Frontal cortex (tissue), 4 donors: Measurements from ENCODE around the gene CRLF1. TPM values are rescaled to one million over a fixed set of nuclear protein-coding genes. Genes with fewer than 3 reads are reported as not detected.
A peak's percentile ranks its signal among the peaks of the same experiment; 100 is the strongest.

Experiments used
- DNase-seq, 2 donors: peaks; one replicate each; pipeline ENCODE4 v3.0.0; 2012; ENCODE audit warnings: low spot score in 2 of 2
- FAIRE-seq: peaks from 2 replicates; lab custom pipeline; 2012; peaks lifted over from hg19 to GRCh38; lab: Jason Lieb, UNC
- small RNA-seq: library from RNA; depleted of rRNA; stranded (forward); fragments of <200 nt; gene quantifications from one replicate; pipeline ENCODE3, GENCODE V24; 2014
- total RNA-seq: library from RNA; depleted of rRNA; stranded (reverse); fragments of >200 nt; gene quantifications from one replicate; pipeline ENCODE4 v1.2.3, GENCODE V29; 2014
- donor health status: control.
- donor health status: control.
- donor health status: control.

CRLF1 gene
- total RNA-seq, 1 donor from 2014 or later = 2.4 TPM

GRCh38 chr19:18574691-18575291 lies 31.8 kb downstream of the CRLF1 start:
- FAIRE-seq (no peak), DNase-seq (no peak)

- peak; percentile 92 to 95 for DNase-seq
- FAIRE-seq = no peak
Measured at GRCh38 chr19:18571564-18572344, 34.8 kb downstream of the CRLF1 start, which contains the start of gene UBA52. Gene UBA52 (plus strand): TSS chr19:18571857. CDS start chr19:18573301, 1,444 bp downstream.

GRCh38 chr19:18568367-18568766 lies 38.2 kb downstream of the CRLF1 start:
- FAIRE-seq (no peak), DNase-seq (no peak)

GRCh38 chr19:18566953-18567352 lies 39.6 kb downstream of the CRLF1 start:
- FAIRE-seq = no peak
- no peak for DNase-seq

- no peak for DNase-seq
- FAIRE-seq = no peak
Measured at GRCh38 chr19:18562086-18562485, 44.5 kb downstream of the CRLF1 start.

GRCh38 chr19:18559685-18560084 lies 46.9 kb downstream of the CRLF1 start:
- FAIRE-seq = no peak
- no peak for DNase-seq

- FAIRE-seq (no peak), DNase-seq (no peak)
Measured at GRCh38 chr19:18558604-18559003, 48.0 kb downstream of the CRLF1 start.

GRCh38 chr19:18558202-18558555 lies 48.4 kb downstream of the CRLF1 start:
- FAIRE-seq = no peak
- DNase-seq = no peak

- FAIRE-seq = peak; percentile 26
- peak; percentile 95 to 97 for DNase-seq
Measured at GRCh38 chr19:18557411-18558201, 49.0 kb downstream of the CRLF1 start, which contains the start of gene KXD1. Gene KXD1 (plus strand): TSS chr19:18557870. CDS start chr19:18562057, 4,187 bp downstream.

GRCh38 chr19:18551631-18552030 lies 55.0 kb downstream of the CRLF1 start:
- FAIRE-seq (no peak), DNase-seq (no peak)

- FAIRE-seq (no peak), DNase-seq (peak in 1 of 2 donors; percentile 52)
Measured at GRCh38 chr19:18543814-18544475, 62.7 kb downstream of the CRLF1 start.

Small RNA genes lying within 50 kb of the gene (small RNA-seq; reads per million reads assigned to genes)
- not detected for gene RN7SL155P

Other genes with a start within 250 kb of the CRLF1 start
- gene GDF15, start 220.6 kb downstream of the CRLF1 start, total RNA-seq = not detected
- gene LRRC25, start 209.2 kb downstream of the CRLF1 start, total RNA-seq = 0.41 TPM
- gene SSBP4, start 187.4 kb downstream of the CRLF1 start, total RNA-seq = 69.3 TPM
- 62.8 TPM for gene ISYNA1, start 168.7 kb downstream of the CRLF1 start, total RNA-seq
- gene ELL, start 84.7 kb downstream of the CRLF1 start, total RNA-seq = 7.7 TPM
- gene FKBP8, start 63.2 kb downstream of the CRLF1 start, total RNA-seq = 178 TPM
- gene KXD1, start 48.9 kb downstream of the CRLF1 start, total RNA-seq = 14.7 TPM
- gene UBA52, start 34.9 kb downstream of the CRLF1 start, total RNA-seq = 742 TPM
- gene REX1BD, start 18.0 kb downstream of the CRLF1 start, total RNA-seq = 17.1 TPM
- gene TMEM59L, start 6.1 kb upstream of the CRLF1 start, total RNA-seq = 34.2 TPM
- 5.7 TPM for gene KLHL26, start 30.2 kb upstream of the CRLF1 start, total RNA-seq
- gene CRTC1, start 76.9 kb upstream of the CRLF1 start, total RNA-seq = 7.3 TPM
- not detected for gene COMP, start 184.5 kb upstream of the CRLF1 start, total RNA-seq
- 38.3 TPM for gene UPF1, start 225.2 kb upstream of the CRLF1 start, total RNA-seq